GM19468 (cell line): ENCODE results near the gene CD226.
A peak's percentile ranks its signal among the peaks of the same experiment; 100 is the strongest.
"Not testable (repeated sequence)": the region's sequence is repeated elsewhere in the genome, so short reads cannot be mapped to it uniquely, and the experiment has no call there.

Experiments
- ATAC-seq: cut with Tn5 transposase; IDR thresholded peaks from one replicate; pipeline ENCODE4 v1.9.1; 2021; ENCODE audit warnings: mild to moderate bottlenecking, moderate library complexity, moderate number of reproducible peaks; ENCODE audit not compliant: unreplicated experiment; ENCODE audit errors: extremely low read depth

The CD226 gene

GRCh38 chr18:69957747-69958146 is 10.1 kb upstream of the CD226 start:
- no peak for ATAC-seq

GRCh38 chr18:69956665-69957620 is 9.3 kb upstream of the CD226 start:
- ATAC-seq = no peak

- ATAC-seq = peak; percentile 18
Measured at GRCh38 chr18:69956057-69956456, 8.4 kb upstream of the CD226 start.

- ATAC-seq = peak; percentile 6
Measured at GRCh38 chr18:69954719-69955480, 7.2 kb upstream of the CD226 start.

GRCh38 chr18:69953191-69953590 is 5.5 kb upstream of the CD226 start:
- no peak for ATAC-seq

GRCh38 chr18:69951182-69951581 is 3.5 kb upstream of the CD226 start:
- ATAC-seq = no peak

- ATAC-seq = no peak
Measured at GRCh38 chr18:69949538-69949936, 1.9 kb upstream of the CD226 start.

GRCh38 chr18:69948919-69949537 is 1.4 kb upstream of the CD226 start:
- peak; percentile 93 for ATAC-seq

- no peak for ATAC-seq
Measured at GRCh38 chr18:69948256-69948655, 583 bp upstream of the CD226 start.

GRCh38 chr18:69946608-69947155 is 991 bp downstream of the CD226 start:
- no peak for ATAC-seq

GRCh38 chr18:69945220-69946114 is 2.2 kb downstream of the CD226 start:
- ATAC-seq = no peak

GRCh38 chr18:69944436-69944835 is 3.2 kb downstream of the CD226 start:
- ATAC-seq = no peak

- ATAC-seq = no peak
Measured at GRCh38 chr18:69943021-69943420, 4.7 kb downstream of the CD226 start.

GRCh38 chr18:69941183-69941582 is 6.5 kb downstream of the CD226 start:
- ATAC-seq = no peak

- ATAC-seq = not testable (repeated sequence)
Measured at GRCh38 chr18:69939812-69940211, 7.9 kb downstream of the CD226 start.

- no peak for ATAC-seq
Measured at GRCh38 chr18:69936191-69936558, 11.5 kb downstream of the CD226 start.

- ATAC-seq = peak; percentile 94
Measured at GRCh38 chr18:69935319-69936190, 12.1 kb downstream of the CD226 start.

GRCh38 chr18:69934601-69935265 is 12.9 kb downstream of the CD226 start:
- ATAC-seq = no peak
